Measurements from ENCODE around the gene GCC2. TPM values are rescaled to one million over a fixed set of nuclear protein-coding genes. Genes with fewer than 3 reads are reported as not detected.

Gene GCC2
- total and polyA plus RNA-seq, 2 of the 13 experiments (the other 11 are each of a cell fraction or from before 2014, with no cell fraction given) = 17.6 to 22.5 TPM

DNA sequence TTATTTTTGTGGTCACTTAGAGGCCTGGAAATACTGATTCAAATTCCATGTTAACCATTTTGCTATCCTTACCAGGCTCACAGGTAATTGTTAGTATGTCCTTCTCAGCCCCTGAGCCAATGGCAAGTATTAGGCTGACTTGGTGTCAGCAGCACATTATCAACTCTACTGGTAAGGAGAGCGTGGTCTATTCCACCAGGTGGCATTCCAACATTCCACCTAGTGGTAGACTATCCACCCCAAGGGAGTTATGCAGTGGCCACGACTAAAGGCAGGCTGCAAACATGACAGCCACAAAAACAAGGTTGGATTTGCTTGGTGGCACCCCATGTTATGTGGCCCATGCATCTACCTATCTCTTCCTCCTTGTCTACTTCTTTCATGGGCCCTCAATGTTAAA lies 31.8 kb upstream of the GCC2 start (continued):
- TF ChIP-seq, protein P1, sequence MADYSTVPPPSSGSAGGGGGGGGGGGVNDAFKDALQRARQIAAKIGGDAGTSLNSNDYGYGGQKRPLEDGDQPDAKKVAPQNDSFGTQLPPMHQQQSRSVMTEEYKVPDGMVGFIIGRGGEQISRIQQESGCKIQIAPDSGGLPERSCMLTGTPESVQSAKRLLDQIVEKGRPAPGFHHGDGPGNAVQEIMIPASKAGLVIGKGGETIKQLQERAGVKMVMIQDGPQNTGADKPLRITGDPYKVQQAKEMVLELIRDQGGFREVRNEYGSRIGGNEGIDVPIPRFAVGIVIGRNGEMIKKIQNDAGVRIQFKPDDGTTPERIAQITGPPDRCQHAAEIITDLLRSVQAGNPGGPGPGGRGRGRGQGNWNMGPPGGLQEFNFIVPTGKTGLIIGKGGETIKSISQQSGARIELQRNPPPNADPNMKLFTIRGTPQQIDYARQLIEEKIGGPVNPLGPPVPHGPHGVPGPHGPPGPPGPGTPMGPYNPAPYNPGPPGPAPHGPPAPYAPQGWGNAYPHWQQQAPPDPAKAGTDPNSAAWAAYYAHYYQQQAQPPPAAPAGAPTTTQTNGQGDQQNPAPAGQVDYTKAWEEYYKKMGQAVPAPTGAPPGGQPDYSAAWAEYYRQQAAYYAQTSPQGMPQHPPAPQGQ (CRISPR knock-in tag; IDR thresholded peaks at IDR 0.05; ENCODE audit: borderline replicate concordance) = no peak
- no peak for TF ChIP-seq ZNF121 (CRISPR knock-in tag; IDR thresholded peaks at IDR 0.05)
- peak; percentile 36; the same call in 1 of the 2 replicates for TF ChIP-seq ZMYM4 (CRISPR knock-in tag; IDR thresholded peaks at IDR 0.05)
- 0 out of 2 replicates have a peak, but pooled peaks have one; percentile 42 for TF ChIP-seq MIER3 (CRISPR knock-in tag; IDR thresholded peaks at IDR 0.05; ENCODE audit: borderline replicate concordance)
- no peak for TF ChIP-seq TBX2 (CRISPR knock-in tag; IDR thresholded peaks at IDR 0.05; ENCODE audit: borderline replicate concordance)
- TF ChIP-seq TAF15 (IDR thresholded peaks at IDR 0.05; ENCODE audit: low read depth, low read length, poor library complexity, severe bottlenecking) = no peak
- peak; percentile 84 for TF ChIP-seq RAD21 (CRISPR knock-in tag; IDR thresholded peaks at IDR 0.05)
- no peak for TF ChIP-seq NR2F2 (IDR thresholded peaks at IDR 0.05; ENCODE audit: borderline replicate concordance, low read depth)
- no peak for TF ChIP-seq ZNF749 (CRISPR knock-in tag; IDR thresholded peaks at IDR 0.05; ENCODE audit: borderline replicate concordance)
- no peak for TF ChIP-seq TBP (CRISPR knock-in tag; IDR thresholded peaks at IDR 0.05)
- TF ChIP-seq FOSL1 (CRISPR knock-in tag; IDR thresholded peaks at IDR 0.05; ENCODE audit: borderline replicate concordance) = no peak
- TF ChIP-seq ERF (CRISPR knock-in tag; IDR thresholded peaks at IDR 0.05) = peak; percentile 71; the same call in 1 of the 2 replicates
- peak; percentile 55 for TF ChIP-seq SALL1 (CRISPR knock-in tag; IDR thresholded peaks at IDR 0.05)
- no peak for TF ChIP-seq ARHGAP35 (CRISPR knock-in tag; IDR thresholded peaks at IDR 0.05; ENCODE audit: borderline replicate concordance)
- TF ChIP-seq ZBTB7B (CRISPR knock-in tag; IDR thresholded peaks at IDR 0.05) = no peak
- no peak for TF ChIP-seq ZNF629 (CRISPR knock-in tag; conservative IDR thresholded peaks at IDR 0.05)
- no peak for TF ChIP-seq SMAD1 (CRISPR knock-in tag; IDR thresholded peaks at IDR 0.05; ENCODE audit: borderline replicate concordance, low read depth)
- TF ChIP-seq POLR2AphosphoS2 (IDR thresholded peaks at IDR 0.05; ENCODE audit: low read depth, low read length) = no peak
- TF ChIP-seq CBX5 (CRISPR knock-in tag; IDR thresholded peaks at IDR 0.05; ENCODE audit: borderline replicate concordance) = 0 out of 2 replicates have a peak, but pooled peaks have one; percentile 64
- TF ChIP-seq, protein P2, sequence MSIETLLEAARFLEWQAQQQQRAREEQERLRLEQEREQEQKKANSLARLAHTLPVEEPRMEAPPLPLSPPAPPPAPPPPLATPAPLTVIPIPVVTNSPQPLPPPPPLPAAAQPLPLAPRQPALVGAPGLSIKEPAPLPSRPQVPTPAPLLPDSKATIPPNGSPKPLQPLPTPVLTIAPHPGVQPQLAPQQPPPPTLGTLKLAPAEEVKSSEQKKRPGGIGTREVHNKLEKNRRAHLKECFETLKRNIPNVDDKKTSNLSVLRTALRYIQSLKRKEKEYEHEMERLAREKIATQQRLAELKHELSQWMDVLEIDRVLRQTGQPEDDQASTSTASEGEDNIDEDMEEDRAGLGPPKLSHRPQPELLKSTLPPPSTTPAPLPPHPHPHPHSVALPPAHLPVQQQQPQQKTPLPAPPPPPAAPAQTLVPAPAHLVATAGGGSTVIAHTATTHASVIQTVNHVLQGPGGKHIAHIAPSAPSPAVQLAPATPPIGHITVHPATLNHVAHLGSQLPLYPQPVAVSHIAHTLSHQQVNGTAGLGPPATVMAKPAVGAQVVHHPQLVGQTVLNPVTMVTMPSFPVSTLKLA (IDR thresholded peaks at IDR 0.05) = no peak
- TF ChIP-seq TP53 (CRISPR knock-in tag; conservative IDR thresholded peaks at IDR 0.05) = no peak
- peak; percentile 69; the same call in 1 of the 2 replicates for TF ChIP-seq ZKSCAN8 (CRISPR knock-in tag; IDR thresholded peaks at IDR 0.05; ENCODE audit: borderline replicate concordance)
- peak; percentile 26; the same call in 1 of the 2 replicates for TF ChIP-seq RXRB (CRISPR knock-in tag; IDR thresholded peaks at IDR 0.05; ENCODE audit: borderline replicate concordance)
- TF ChIP-seq ELF3 (CRISPR knock-in tag; IDR thresholded peaks at IDR 0.05) = 0 out of 2 replicates have a peak, but pooled peaks have one; percentile 32
- TF ChIP-seq, protein P3, sequence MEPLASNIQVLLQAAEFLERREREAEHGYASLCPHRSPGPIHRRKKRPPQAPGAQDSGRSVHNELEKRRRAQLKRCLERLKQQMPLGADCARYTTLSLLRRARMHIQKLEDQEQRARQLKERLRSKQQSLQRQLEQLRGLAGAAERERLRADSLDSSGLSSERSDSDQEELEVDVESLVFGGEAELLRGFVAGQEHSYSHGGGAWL (CRISPR knock-in tag; IDR thresholded peaks at IDR 0.05) = no peak
- TF ChIP-seq SOX5 (CRISPR knock-in tag; IDR thresholded peaks at IDR 0.05; ENCODE audit: borderline replicate concordance) = peak; percentile 16; the same call in 1 of the 2 replicates
- TF ChIP-seq, protein P4, sequence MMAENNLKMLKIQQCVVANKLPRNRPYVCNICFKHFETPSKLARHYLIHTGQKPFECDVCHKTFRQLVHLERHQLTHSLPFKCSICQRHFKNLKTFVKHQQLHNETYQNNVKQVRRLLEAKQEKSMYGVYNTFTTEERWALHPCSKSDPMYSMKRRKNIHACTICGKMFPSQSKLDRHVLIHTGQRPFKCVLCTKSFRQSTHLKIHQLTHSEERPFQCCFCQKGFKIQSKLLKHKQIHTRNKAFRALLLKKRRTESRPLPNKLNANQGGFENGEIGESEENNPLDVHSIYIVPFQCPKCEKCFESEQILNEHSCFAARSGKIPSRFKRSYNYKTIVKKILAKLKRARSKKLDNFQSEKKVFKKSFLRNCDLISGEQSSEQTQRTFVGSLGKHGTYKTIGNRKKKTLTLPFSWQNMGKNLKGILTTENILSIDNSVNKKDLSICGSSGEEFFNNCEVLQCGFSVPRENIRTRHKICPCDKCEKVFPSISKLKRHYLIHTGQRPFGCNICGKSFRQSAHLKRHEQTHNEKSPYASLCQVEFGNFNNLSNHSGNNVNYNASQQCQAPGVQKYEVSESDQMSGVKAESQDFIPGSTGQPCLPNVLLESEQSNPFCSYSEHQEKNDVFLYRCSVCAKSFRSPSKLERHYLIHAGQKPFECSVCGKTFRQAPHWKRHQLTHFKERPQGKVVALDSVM (CRISPR knock-in tag; IDR thresholded peaks at IDR 0.05) = no peak
